Fibroblast of pulmonary artery (primary cell): Measurements from ENCODE around the gene SNX21.
A peak's percentile ranks its signal among the peaks of the same experiment; 100 is the strongest.

Experiments
- DNase-seq: peaks from one replicate; pipeline ENCODE4 v3.0.0-alpha.2; 2010; ENCODE audit warnings: low read depth
- H3K4me3 ChIP-seq: replicated peaks from 2 replicates; pipeline ENCODE4 v1.5.1; 2011; ENCODE audit warnings: low read depth, mild to moderate bottlenecking, control low read depth, low read length, moderate library complexity
- CTCF ChIP-seq: IDR thresholded peaks from 2 replicates; pipeline ENCODE4 v1.5.1; 2011; ENCODE audit warnings: mild to moderate bottlenecking, control low read depth, low read length, inconsistent platforms; ENCODE audit errors: missing control alignments

Gene SNX21

GRCh38 chr20:45851501-45851900, 17.9 kb downstream of the SNX21 start:
- no peak for TF ChIP-seq CTCF
- no peak for DNase-seq
- H3K4me3 ChIP-seq, result no peak overlapping the region

GRCh38 chr20:45852326-45852725, 18.7 kb downstream of the SNX21 start:
- DNase-seq, result no peak
- TF ChIP-seq CTCF, result no peak
- H3K4me3 ChIP-seq, result no peak overlapping the region

- DNase-seq, result no peak
- no peak overlapping the region for H3K4me3 ChIP-seq
- TF ChIP-seq CTCF, result no peak
Measured at GRCh38 chr20:45853484-45853883, 19.9 kb downstream of the SNX21 start.

GRCh38 chr20:45857114-45857881, 23.7 kb downstream of the SNX21 start, which contains the start of the genes ACOT8 and ZSWIM3:
Gene ACOT8, minus strand, starts transcription at chr20:45857392. Its CDS starts 77 bp downstream, at chr20:45857315.
Gene ZSWIM3, plus strand, starts transcription at chr20:45857614. Its CDS starts 212 bp downstream, at chr20:45857826.
- no peak for TF ChIP-seq CTCF
- H3K4me3 ChIP-seq, result peak within 1 kb of the TSS; percentile 73
- DNase-seq, result peak; percentile 100

GRCh38 chr20:45857882-45858216, 24.2 kb downstream of the SNX21 start:
- DNase-seq, result no peak
- peak overlapping the region; percentile 73 for H3K4me3 ChIP-seq
- no peak for TF ChIP-seq CTCF

GRCh38 chr20:45859916-45860315, 26.3 kb downstream of the SNX21 start:
- DNase-seq, result no peak
- TF ChIP-seq CTCF, result no peak
- H3K4me3 ChIP-seq, result no peak overlapping the region

GRCh38 chr20:45860560-45861220, 27.1 kb downstream of the SNX21 start:
- TF ChIP-seq CTCF, result no peak
- H3K4me3 ChIP-seq, result no peak overlapping the region
- DNase-seq, result no peak
